Colonic mucosa (tissue), 4 donors: ENCODE data around the gene SUPT20H. TPM values are rescaled to one million over a fixed set of nuclear protein-coding genes. Genes with fewer than 3 reads are reported as not detected.

Experiments
- DNase-seq: peaks from one replicate; pipeline ENCODE4 v3.0.0-alpha.2; 2020
- H3K27ac ChIP-seq: fragments of 200-600 bp; one replicate; pipeline ENCODE4 v1.8.0; 2021
- H3K27me3 ChIP-seq: fragments of 200-600 bp; one replicate; pipeline ENCODE4 v1.8.0; 2021
- H3K36me3 ChIP-seq: fragments of 200-600 bp; one replicate; pipeline ENCODE4 v1.8.0; 2021
- H3K4me1 ChIP-seq: fragments of 200-600 bp; one replicate; pipeline ENCODE4 v1.8.0; 2021; ENCODE audit warnings: mild to moderate bottlenecking
- H3K4me3 ChIP-seq: fragments of 200-600 bp; one replicate; pipeline ENCODE4 v1.8.0; 2021
- H3K9ac ChIP-seq, 2 donors: one replicate each; pipeline ENCODE4 v1.7.0; 2013; ENCODE audit warnings: control low read depth in 2 of 2, low read depth in 2 of 2, low read length in 2 of 2
- H3K9me3 ChIP-seq: fragments of 200-600 bp; one replicate; pipeline ENCODE4 v1.8.0; 2021
- intact Hi-C: fragments of 100-400 bp; cut with DNase I; formaldehyde crosslinking; loops from one replicate; pipeline ENCODE4 v1.14.1; 2022
- total RNA-seq, 2 donors: library from RNA; stranded (reverse); fragmentation: NEBNext Ultra II Directional in 1 of 2; extraction: Animal tissue kit (Norgen Biotek cat#: 25700) in 1 of 2; gene quantifications; one replicate each; pipeline ENCODE4 v1.2.1, GENCODE V29; 2021
- TF ChIP-seq, protein P1 (sequence below): fragments of 200-600 bp; IDR thresholded peaks from one replicate; pipeline ENCODE4 v1.8.0; 2022; ENCODE audit warnings: antibody characterized with exemption, mild to moderate bottlenecking
- donor health status: healthy.
- donor health status: DM: no; HTN: no; CAD: no.
- donor health status: DM: no; HTN: no; CAD: no.

The SUPT20H gene
- total RNA-seq, 2 donors from 2014 or later, result 40.5 to 42.2 TPM

DNA sequence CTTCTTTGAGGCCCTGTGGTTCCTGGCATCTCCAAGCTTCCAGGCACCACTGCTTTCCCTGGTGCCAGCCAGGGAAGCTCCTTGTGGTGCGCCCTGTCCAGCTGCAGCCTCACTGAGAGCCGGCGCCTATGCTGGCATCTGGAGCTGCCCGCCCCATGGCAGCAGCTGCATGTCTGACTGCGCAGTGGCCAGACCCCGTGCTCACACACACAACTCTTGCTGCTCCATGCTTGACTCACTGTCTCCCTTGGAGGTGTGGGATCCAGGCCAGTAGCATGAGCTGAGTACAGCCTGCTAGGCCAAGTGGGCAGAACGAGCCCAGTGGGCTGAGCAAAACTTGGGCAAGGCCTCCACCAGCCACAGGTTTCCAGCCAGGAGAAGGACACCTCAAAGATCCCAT is 11.5 kb upstream of the SUPT20H start:
- Histone ChIP-seq H3K4me3 (no peak overlapping the region), H3K9me3 (no peaks in the 10 kb centered on the region), H3K4me1 (no peaks in the 10 kb centered on the region), H3K36me3 (no peaks in the 10 kb centered on the region), H3K27ac (no peak overlapping the region), H3K9ac (no peak overlapping the region), H3K27me3 (no peaks in the 10 kb centered on the region)
- TF ChIP-seq, protein P1, sequence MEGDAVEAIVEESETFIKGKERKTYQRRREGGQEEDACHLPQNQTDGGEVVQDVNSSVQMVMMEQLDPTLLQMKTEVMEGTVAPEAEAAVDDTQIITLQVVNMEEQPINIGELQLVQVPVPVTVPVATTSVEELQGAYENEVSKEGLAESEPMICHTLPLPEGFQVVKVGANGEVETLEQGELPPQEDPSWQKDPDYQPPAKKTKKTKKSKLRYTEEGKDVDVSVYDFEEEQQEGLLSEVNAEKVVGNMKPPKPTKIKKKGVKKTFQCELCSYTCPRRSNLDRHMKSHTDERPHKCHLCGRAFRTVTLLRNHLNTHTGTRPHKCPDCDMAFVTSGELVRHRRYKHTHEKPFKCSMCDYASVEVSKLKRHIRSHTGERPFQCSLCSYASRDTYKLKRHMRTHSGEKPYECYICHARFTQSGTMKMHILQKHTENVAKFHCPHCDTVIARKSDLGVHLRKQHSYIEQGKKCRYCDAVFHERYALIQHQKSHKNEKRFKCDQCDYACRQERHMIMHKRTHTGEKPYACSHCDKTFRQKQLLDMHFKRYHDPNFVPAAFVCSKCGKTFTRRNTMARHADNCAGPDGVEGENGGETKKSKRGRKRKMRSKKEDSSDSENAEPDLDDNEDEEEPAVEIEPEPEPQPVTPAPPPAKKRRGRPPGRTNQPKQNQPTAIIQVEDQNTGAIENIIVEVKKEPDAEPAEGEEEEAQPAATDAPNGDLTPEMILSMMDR, result no peak
- intact Hi-C loops, result loop anchor here (10.0 kb wide), 1 partner anchor 534 kb away; no protein-coding TSS in a partner anchor
- no peak for DNase-seq

- Histone ChIP-seq H3K4me1 (no peaks in the 10 kb centered on the region), H3K9ac (no peak overlapping the region), H3K36me3 (no peaks in the 10 kb centered on the region), H3K27me3 (no peaks in the 10 kb centered on the region), H3K9me3 (no peaks in the 10 kb centered on the region), H3K4me3 (no peak overlapping the region), H3K27ac (no peak overlapping the region)
- TF ChIP-seq, protein P1, result no peak
- no peak for DNase-seq
- intact Hi-C loops, result loop anchor here (10.0 kb wide), 1 partner anchor 535 kb away; no protein-coding TSS in a partner anchor
Observed at GRCh38 chr13:37070145-37070695, 10.7 kb upstream of the SUPT20H start.

DNA sequence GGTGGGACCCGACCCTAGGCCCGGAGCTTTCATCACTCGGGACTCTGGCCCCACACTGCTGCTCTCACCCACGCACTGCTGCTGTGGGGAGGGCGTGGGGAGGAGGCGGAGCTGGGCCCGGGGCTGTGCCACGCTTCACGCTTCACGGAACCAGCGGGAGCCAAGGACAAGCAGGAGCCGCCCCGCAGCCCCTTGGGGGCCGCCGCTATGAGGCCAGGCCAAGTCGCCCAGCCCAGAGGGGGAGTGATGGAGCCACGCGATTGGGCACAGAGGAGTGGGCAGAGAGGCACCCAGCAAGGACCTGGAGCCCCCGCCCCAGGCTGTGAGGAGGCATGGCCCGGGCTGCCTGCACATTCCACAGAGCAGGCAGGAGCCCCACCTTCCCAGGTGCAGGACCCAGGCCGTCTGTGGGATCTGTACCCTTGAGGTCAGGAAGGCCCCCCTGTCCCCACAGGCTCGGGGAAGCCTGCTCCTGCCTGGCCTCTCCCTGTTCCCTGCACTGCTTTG is 10.2 kb upstream of the SUPT20H start:
- no peak overlapping the region for H3K27ac ChIP-seq
- no peaks in the 10 kb centered on the region for H3K9me3 ChIP-seq
- no peak for DNase-seq
- intact Hi-C loops, result loop anchor here (10.0 kb wide), 1 partner anchor 535 kb away; no protein-coding TSS in a partner anchor
- H3K27me3 ChIP-seq, result no peaks in the 10 kb centered on the region
- H3K9ac ChIP-seq, result no peak overlapping the region
- no peak overlapping the region for H3K4me3 ChIP-seq
- no peaks in the 10 kb centered on the region for H3K36me3 ChIP-seq
- H3K4me1 ChIP-seq, result no peaks in the 10 kb centered on the region
- TF ChIP-seq, protein P1, result no peak

- no peak for DNase-seq
Observed at GRCh38 chr13:37068962-37069361, 9.5 kb upstream of the SUPT20H start.

DNA sequence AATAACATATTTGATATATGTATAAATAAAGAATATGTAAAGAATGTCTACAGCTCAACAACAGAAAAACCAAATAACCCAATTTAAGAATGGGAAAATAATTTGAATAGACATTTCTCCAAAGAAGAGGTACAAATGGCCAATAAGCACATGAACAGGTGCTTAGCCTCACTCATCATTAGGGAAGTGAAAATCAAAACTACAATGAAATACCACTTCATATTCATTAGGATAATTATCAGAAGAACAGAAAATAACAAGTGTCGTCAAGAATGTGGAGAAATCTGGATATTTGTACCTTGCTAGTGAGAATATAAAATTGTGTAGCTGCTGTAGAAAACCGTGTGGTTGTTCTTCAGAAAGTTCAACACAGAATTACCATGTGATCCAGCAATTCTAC is 8.4 kb upstream of the SUPT20H start:
- intact Hi-C loops, result no loop called here

More at GRCh38 chr13:37068962-37069361, 9.5 kb upstream of the SUPT20H start:
- Histone ChIP-seq H3K27ac (no peak overlapping the region), H3K4me3 (no peak overlapping the region), H3K9ac (no peak overlapping the region), H3K4me1 (no peaks in the 10 kb centered on the region), H3K36me3 (no peaks in the 10 kb centered on the region), H3K9me3 (no peaks in the 10 kb centered on the region), H3K27me3 (no peaks in the 10 kb centered on the region)
- TF ChIP-seq, protein P1, result peak; percentile 17
- intact Hi-C loops, result no loop called here

More for the DNA sequence above, 8.4 kb upstream of the SUPT20H start:
- Histone ChIP-seq H3K4me3 (no peak overlapping the region), H3K27me3 (no peaks in the 10 kb centered on the region), H3K36me3 (no peaks in the 10 kb centered on the region), H3K9me3 (no peaks in the 10 kb centered on the region), H3K27ac (no peak overlapping the region), H3K9ac (no peak overlapping the region), H3K4me1 (no peaks in the 10 kb centered on the region)
- TF ChIP-seq, protein P1, result no peak
- no peak for DNase-seq
